ENCODE measurements around the gene TFAP2C.

DNA sequence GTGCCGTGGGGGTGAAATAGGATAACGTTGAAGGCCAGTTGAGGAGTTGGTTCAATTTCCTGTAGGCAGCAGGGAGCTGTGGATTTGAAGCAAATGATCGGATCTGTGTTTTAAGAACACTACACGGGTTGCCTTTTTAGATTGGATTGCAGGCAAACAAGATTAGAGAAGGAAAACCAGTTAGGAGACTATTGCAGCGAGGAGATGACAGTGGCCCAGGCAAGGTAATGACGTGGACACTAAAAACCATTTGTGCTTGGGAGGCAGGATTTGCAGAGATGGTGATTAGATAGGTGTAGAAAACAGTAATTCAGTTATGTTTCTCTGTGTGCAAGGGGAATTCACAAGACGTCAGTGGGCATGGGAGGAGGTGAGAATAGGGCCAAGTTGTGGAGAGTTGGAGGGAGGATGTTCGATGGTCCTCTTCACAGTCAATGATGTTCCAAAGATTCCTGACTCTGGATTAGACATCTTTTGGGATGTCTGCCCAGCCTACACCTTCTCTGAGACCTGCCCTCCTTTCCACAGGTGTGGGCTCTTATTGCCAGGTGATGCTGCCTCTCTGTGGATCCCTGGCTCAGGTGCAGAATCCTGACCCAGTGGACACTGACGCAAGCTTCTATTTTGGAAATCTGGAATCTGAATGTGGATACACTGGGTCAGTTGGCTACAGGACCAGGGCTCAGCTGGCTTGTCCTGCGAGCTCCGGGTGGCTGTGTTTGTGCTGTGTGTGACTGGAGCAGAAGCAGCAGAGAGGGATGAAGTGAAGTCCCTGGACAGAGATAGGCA, 54.2 kb downstream of the TFAP2C start:
- TF ChIP-seq, protein P1, sequence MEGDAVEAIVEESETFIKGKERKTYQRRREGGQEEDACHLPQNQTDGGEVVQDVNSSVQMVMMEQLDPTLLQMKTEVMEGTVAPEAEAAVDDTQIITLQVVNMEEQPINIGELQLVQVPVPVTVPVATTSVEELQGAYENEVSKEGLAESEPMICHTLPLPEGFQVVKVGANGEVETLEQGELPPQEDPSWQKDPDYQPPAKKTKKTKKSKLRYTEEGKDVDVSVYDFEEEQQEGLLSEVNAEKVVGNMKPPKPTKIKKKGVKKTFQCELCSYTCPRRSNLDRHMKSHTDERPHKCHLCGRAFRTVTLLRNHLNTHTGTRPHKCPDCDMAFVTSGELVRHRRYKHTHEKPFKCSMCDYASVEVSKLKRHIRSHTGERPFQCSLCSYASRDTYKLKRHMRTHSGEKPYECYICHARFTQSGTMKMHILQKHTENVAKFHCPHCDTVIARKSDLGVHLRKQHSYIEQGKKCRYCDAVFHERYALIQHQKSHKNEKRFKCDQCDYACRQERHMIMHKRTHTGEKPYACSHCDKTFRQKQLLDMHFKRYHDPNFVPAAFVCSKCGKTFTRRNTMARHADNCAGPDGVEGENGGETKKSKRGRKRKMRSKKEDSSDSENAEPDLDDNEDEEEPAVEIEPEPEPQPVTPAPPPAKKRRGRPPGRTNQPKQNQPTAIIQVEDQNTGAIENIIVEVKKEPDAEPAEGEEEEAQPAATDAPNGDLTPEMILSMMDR (conservative IDR thresholded peaks at IDR 0.05; ENCODE audit: low read depth, low read length), result no peak
- no peak for TF ChIP-seq EZH2 (IDR thresholded peaks at IDR 0.05; ENCODE audit: low read length, unreplicated experiment)

Measured in PC-3 (cell line).